K562 (cell line): ENCODE data around the gene NGRN. TPM values are rescaled to one million over a fixed set of nuclear protein-coding genes. Genes with fewer than 3 reads are reported as not detected.

Experiments used
- CREM ChIP-seq: IDR thresholded peaks from 2 replicates; pipeline ENCODE4 v1.6.1; 2014; ENCODE audit warnings: antibody characterized with exemption, low read depth
- KLF16 ChIP-seq: IDR thresholded peaks from 2 replicates; pipeline ENCODE4 v1.6.1; 2016; ENCODE audit warnings: antibody characterized with exemption
- MECOM ChIP-seq: fragments of 250-450 bp; sonication (Bioruptor Pico); IDR thresholded peaks from 2 replicates; pipeline ENCODE4 v1.8.0; 2022; ENCODE audit warnings: inconsistent platforms
- NEUROD1 ChIP-seq: fragments of 150-350 bp; IDR thresholded peaks from 2 replicates; pipeline ENCODE4 v1.6.1; 2014; ENCODE audit warnings: borderline replicate concordance, low read length, low read depth; ENCODE audit not compliant: partially characterized antibody
- RCOR1 ChIP-seq, 2 experiments: IDR thresholded peaks; 2 replicates each; pipeline ENCODE4 v1.6.1; 2012; ENCODE audit warnings: low read depth in 2 of 2, low read length in 2 of 2, borderline replicate concordance in 1 of 2, improper control_type of control experiment in 1 of 2
- TGIF2 ChIP-seq: sonication (generic); formaldehyde crosslinking; IDR thresholded peaks from 2 replicates; pipeline ENCODE4 v1.8.1; 2022; ENCODE audit warnings: mild to moderate bottlenecking, missing genetic modification reagents, moderate library complexity
- ZBTB7A ChIP-seq: IDR thresholded peaks from 2 replicates; pipeline ENCODE4 v1.6.1; 2011; ENCODE audit warnings: low read depth, mild to moderate bottlenecking, low read length, moderate library complexity, borderline replicate concordance; ENCODE audit not compliant: control insufficient read depth
- ZNF507 ChIP-seq: conservative IDR thresholded peaks from 2 replicates; pipeline ENCODE4 v1.6.1; 2017; ENCODE audit warnings: missing genetic modification characterization, missing compliant biosample characterization
- polyA plus RNA-seq, 8 experiments: library from polyadenylated mRNA; depleted of rRNA in 4 of 8; stranded (reverse) in 5 of 8; unstranded in 3 of 8; fragments of >200 nt; fragmentation: Nextera tagmentation in 2 of 8; fragmentation: Illumina TruSeq in 1 of 8; extraction: Ambion mirVana in 2 of 8; extraction: Trizol in 1 of 8; gene quantifications; 2 replicates each; pipeline versions ENCODE4 v1.2.1 to v1.2.3, GENCODE V29; 2011 to 2014; ENCODE audit warnings: inconsistent platforms in 1 of 8, missing spikeins in 1 of 8
- total RNA-seq, 7 experiments: library from RNA; depleted of rRNA in 6 of 7; stranded (reverse); fragments of >200 nt in 6 of 7; fragmentation: Illumina TruSeq in 2 of 7; extraction: Trizol in 2 of 7; gene quantifications; 2 replicates each; pipeline versions ENCODE4 v1.2.1 to v1.2.3, GENCODE V29; 2011 to 2021; ENCODE audit warnings: low replicate concordance in 1 of 7
- TF ChIP-seq, protein P1 (sequence below): fragments of 450-650 bp; IDR thresholded peaks from 2 replicates; pipeline ENCODE4 v1.6.1; 2017; ENCODE audit warnings: antibody characterized with exemption, mild to moderate bottlenecking
- TF ChIP-seq, protein P2 (sequence below): IDR thresholded peaks from 2 replicates; pipeline ENCODE4 v1.6.1; 2011; ENCODE audit warnings: borderline replicate concordance, low read depth, mild to moderate bottlenecking, moderate library complexity, low read length; ENCODE audit not compliant: insufficient read depth, poor library complexity, severe bottlenecking
- TF ChIP-seq, protein P3 (sequence below), 2 experiments: IDR thresholded peaks; 2 replicates each; pipeline ENCODE4 v1.6.1; 2012; ENCODE audit warnings: improper control_type of control experiment in 2 of 2, low read depth in 2 of 2, low read length in 2 of 2, borderline replicate concordance in 1 of 2

The NGRN gene
- total and polyA plus RNA-seq, 9 of the 15 experiments (the other 6 are each of a cell fraction or from before 2014, with no cell fraction given): 14.0 to 73.4 (median 60.0) TPM

DNA sequence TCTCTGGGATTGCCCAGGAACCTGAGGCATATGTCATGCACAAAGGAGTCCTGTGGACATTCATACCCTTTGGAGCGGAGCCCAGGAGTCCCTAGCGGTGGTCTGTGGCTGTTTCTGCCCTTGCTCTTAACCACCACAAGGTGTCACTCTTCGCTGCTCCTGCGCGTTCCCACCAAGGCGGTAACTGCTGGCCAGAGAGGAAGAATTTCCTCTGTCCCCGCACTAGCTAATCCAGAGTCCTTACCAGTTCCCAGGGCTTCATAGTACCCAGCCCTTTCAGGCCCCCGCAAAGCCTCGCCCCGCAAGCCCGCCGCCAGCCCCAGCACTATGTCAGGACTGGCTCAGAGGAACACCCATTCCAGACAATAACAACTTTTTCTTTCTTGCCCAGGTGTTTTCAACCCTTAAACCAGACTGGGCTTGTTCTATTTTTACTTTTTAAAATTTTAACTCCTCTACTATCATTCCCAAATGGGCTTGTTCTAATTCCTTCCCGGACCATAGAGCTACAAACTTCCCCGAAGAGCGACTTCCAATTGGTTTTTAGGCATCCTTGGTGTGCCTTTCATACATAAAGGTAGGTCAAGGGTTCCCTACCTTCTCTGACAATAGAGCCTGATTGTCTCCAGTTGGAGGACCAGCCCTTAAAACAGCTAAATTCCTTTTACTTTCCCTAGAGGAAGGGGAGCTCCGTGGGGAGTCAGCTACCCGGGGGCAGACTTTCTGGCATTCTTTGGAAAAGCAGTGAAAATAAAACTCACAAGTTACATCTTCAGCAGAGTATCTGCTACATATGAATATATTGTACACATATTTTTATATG, 54.8 kb downstream of the NGRN start (continued):
- TF ChIP-seq, protein P1, sequence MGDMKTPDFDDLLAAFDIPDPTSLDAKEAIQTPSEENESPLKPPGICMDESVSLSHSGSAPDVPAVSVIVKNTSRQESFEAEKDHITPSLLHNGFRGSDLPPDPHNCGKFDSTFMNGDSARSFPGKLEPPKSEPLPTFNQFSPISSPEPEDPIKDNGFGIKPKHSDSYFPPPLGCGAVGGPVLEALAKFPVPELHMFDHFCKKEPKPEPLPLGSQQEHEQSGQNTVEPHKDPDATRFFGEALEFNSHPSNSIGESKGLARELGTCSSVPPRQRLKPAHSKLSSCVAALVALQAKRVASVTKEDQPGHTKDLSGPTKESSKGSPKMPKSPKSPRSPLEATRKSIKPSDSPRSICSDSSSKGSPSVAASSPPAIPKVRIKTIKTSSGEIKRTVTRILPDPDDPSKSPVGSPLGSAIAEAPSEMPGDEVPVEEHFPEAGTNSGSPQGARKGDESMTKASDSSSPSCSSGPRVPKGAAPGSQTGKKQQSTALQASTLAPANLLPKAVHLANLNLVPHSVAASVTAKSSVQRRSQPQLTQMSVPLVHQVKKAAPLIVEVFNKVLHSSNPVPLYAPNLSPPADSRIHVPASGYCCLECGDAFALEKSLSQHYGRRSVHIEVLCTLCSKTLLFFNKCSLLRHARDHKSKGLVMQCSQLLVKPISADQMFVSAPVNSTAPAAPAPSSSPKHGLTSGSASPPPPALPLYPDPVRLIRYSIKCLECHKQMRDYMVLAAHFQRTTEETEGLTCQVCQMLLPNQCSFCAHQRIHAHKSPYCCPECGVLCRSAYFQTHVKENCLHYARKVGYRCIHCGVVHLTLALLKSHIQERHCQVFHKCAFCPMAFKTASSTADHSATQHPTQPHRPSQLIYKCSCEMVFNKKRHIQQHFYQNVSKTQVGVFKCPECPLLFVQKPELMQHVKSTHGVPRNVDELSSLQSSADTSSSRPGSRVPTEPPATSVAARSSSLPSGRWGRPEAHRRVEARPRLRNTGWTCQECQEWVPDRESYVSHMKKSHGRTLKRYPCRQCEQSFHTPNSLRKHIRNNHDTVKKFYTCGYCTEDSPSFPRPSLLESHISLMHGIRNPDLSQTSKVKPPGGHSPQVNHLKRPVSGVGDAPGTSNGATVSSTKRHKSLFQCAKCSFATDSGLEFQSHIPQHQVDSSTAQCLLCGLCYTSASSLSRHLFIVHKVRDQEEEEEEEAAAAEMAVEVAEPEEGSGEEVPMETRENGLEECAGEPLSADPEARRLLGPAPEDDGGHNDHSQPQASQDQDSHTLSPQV: peak; percentile 35; the same call in 1 of the 2 replicates
- TF ChIP-seq RCOR1 (IDR thresholded peaks at IDR 0.05; ENCODE audit: borderline replicate concordance in 1 of 2, low read depth in 2 of 2, low read length in 2 of 2) (peak in 1 of 2 experiments; percentile 63; a peak in 1 of 4 replicates), NEUROD1 (peak; percentile 12), TGIF2 (no peak), ZBTB7A (peak; percentile 51; the same call in 1 of the 2 replicates), CREM (peak; percentile 52; the same call in 1 of the 2 replicates), ZNF507 (tag) (no peak), KLF16 (0 out of 2 replicates have a peak, but pooled peaks have one; percentile 26), MECOM (no peak)
- TF ChIP-seq, protein P2, sequence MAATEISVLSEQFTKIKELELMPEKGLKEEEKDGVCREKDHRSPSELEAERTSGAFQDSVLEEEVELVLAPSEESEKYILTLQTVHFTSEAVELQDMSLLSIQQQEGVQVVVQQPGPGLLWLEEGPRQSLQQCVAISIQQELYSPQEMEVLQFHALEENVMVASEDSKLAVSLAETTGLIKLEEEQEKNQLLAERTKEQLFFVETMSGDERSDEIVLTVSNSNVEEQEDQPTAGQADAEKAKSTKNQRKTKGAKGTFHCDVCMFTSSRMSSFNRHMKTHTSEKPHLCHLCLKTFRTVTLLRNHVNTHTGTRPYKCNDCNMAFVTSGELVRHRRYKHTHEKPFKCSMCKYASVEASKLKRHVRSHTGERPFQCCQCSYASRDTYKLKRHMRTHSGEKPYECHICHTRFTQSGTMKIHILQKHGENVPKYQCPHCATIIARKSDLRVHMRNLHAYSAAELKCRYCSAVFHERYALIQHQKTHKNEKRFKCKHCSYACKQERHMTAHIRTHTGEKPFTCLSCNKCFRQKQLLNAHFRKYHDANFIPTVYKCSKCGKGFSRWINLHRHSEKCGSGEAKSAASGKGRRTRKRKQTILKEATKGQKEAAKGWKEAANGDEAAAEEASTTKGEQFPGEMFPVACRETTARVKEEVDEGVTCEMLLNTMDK: peak; percentile 82
- TF ChIP-seq, protein P3, sequence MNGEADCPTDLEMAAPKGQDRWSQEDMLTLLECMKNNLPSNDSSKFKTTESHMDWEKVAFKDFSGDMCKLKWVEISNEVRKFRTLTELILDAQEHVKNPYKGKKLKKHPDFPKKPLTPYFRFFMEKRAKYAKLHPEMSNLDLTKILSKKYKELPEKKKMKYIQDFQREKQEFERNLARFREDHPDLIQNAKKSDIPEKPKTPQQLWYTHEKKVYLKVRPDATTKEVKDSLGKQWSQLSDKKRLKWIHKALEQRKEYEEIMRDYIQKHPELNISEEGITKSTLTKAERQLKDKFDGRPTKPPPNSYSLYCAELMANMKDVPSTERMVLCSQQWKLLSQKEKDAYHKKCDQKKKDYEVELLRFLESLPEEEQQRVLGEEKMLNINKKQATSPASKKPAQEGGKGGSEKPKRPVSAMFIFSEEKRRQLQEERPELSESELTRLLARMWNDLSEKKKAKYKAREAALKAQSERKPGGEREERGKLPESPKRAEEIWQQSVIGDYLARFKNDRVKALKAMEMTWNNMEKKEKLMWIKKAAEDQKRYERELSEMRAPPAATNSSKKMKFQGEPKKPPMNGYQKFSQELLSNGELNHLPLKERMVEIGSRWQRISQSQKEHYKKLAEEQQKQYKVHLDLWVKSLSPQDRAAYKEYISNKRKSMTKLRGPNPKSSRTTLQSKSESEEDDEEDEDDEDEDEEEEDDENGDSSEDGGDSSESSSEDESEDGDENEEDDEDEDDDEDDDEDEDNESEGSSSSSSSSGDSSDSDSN (IDR thresholded peaks at IDR 0.05; ENCODE audit: borderline replicate concordance in 1 of 2, low read depth in 2 of 2, low read length in 2 of 2): peak in 1 of 2 experiments; percentile 72; a peak in 1 of 4 replicates
